OCI-LY7 (cell line): Measurements from ENCODE around the gene ABCD1. TPM values are rescaled to one million over a fixed set of nuclear protein-coding genes. Genes with fewer than 3 reads are reported as not detected.

Source experiments
- BruUV-seq: library from RNA; stranded (reverse); fragments of 400-500 nt; replicated peaks from 2 replicates; lab custom pipeline; 2021; lab: Mats Ljungman, UMichigan
- CTCF ChIA-PET: fragments of 300-600 bp; sonication (Branson Sonifier 250); formaldehyde crosslinking; loops from one replicate; lab custom pipeline; 2022; ENCODE audit warnings: antibody characterized with exemption; ENCODE audit not compliant: unreplicated experiment; lab: Charles Lee
- POLR2A ChIA-PET: fragments of 300-600 bp; sonication (Branson Sonifier 250); formaldehyde crosslinking; loops from one replicate; lab custom pipeline; 2022; ENCODE audit warnings: antibody characterized with exemption; lab: Charles Lee
- DNase-seq: peaks from one replicate; pipeline ENCODE4 v3.0.0-alpha.2; 2015; ENCODE audit warnings: low spot score
- H2AFZ ChIP-seq: fragments of 200-600 bp; sonication (generic), shearing (Covaris generic); 2 replicates; pipeline ENCODE4 v1.6.1; 2014; ENCODE audit warnings: mild to moderate bottlenecking, antibody characterized with exemption, low read length, moderate library complexity
- H3K27ac ChIP-seq: fragments of 200-600 bp; sonication (generic); 2 replicates; pipeline ENCODE4 v1.5.1; 2014; ENCODE audit warnings: mixed run types, low read depth, mild to moderate bottlenecking, moderate library complexity, low read length, inconsistent platforms; ENCODE audit not compliant: poor library complexity, severe bottlenecking
- H3K36me3 ChIP-seq: fragments of 200-600 bp; sonication (generic); 2 replicates; pipeline ENCODE4 v1.6.1; 2014; ENCODE audit warnings: mild to moderate bottlenecking, antibody characterized with exemption, low read length, moderate library complexity, mixed read lengths; ENCODE audit not compliant: insufficient read depth
- H3K4me1 ChIP-seq: fragments of 200-600 bp; sonication (generic); 2 replicates; pipeline ENCODE4 v1.5.1; 2014; ENCODE audit warnings: mild to moderate bottlenecking, low read length; ENCODE audit not compliant: insufficient read depth, poor library complexity, severe bottlenecking
- H3K4me2 ChIP-seq: fragments of 200-600 bp; sonication (generic); 2 replicates; pipeline ENCODE4 v1.6.1; 2014; ENCODE audit warnings: mild to moderate bottlenecking, low read length
- H3K4me3 ChIP-seq: fragments of 200-600 bp; sonication (generic); 2 replicates; pipeline ENCODE4 v1.5.1; 2014; ENCODE audit warnings: mild to moderate bottlenecking, low read depth, low read length; ENCODE audit not compliant: poor library complexity, severe bottlenecking
- H3K79me2 ChIP-seq: fragments of 200-600 bp; sonication (generic); 2 replicates; pipeline ENCODE4 v1.6.1; 2016; ENCODE audit warnings: low read depth, mild to moderate bottlenecking, low read length, moderate library complexity, mixed read lengths; ENCODE audit not compliant: insufficient read depth
- H3K9me2 ChIP-seq: fragments of 200-600 bp; sonication (generic); 2 replicates; pipeline ENCODE4 v1.6.1; 2016; ENCODE audit warnings: mild to moderate bottlenecking, low read length, mixed read lengths; ENCODE audit not compliant: insufficient read depth
- H3K9me3 ChIP-seq: fragments of 200-600 bp; sonication (generic); 2 replicates; pipeline ENCODE4 v1.6.1; 2014; ENCODE audit warnings: mild to moderate bottlenecking, mixed run types, low read length, mixed read lengths
- H4K20me1 ChIP-seq: fragments of 200-600 bp; sonication (generic); 2 replicates; pipeline ENCODE4 v1.6.1; 2014; ENCODE audit warnings: mild to moderate bottlenecking, antibody characterized with exemption, low read length, moderate library complexity, mixed read lengths; ENCODE audit not compliant: insufficient read depth
- CTCF ChIP-seq: fragments of 200-600 bp; sonication (generic); conservative IDR thresholded peaks from 2 replicates; pipeline ENCODE4 v1.5.1; 2014; ENCODE audit warnings: mild to moderate bottlenecking, antibody characterized with exemption, low read length, moderate library complexity, mixed read lengths
- EZH2phosphoT487 ChIP-seq: fragments of 200-600 bp; sonication (generic); IDR thresholded peaks from 2 replicates; pipeline ENCODE4 v1.6.1; 2018; ENCODE audit warnings: low read depth, borderline replicate concordance, mild to moderate bottlenecking, mixed run types, antibody characterized with exemption, low read length, moderate library complexity, mixed read lengths
- intact Hi-C: fragments of 100-400 bp; cut with micrococcal nuclease; formaldehyde crosslinking; loops from one replicate; pipeline ENCODE4 v1.10.0; 2022; ENCODE audit not compliant: unreplicated experiment
- total RNA-seq, 2 experiments: library from RNA; depleted of rRNA in 1 of 2; stranded (reverse); fragments of >200 nt in 1 of 2; shearing (Covaris generic) in 1 of 2; gene quantifications; 2 replicates each; pipeline ENCODE4 v1.2.3, GENCODE V29; 2014 to 2022

Gene ABCD1
- total RNA-seq, 2 experiments from 2014 or later = 6.9 to 8.8 TPM

- intact Hi-C loops = loop anchor here (5.0 kb wide), 1 partner anchor 174 kb away; no protein-coding TSS in a partner anchor
- H3K4me1 ChIP-seq = peaks cover 14% of the 10 kb centered on the region
- CTCF ChIA-PET = no interaction called here
- no peaks in the 10 kb centered on the region for H3K9me2 ChIP-seq
- H4K20me1 ChIP-seq = no peaks in the 10 kb centered on the region
- peak overlapping the region; percentile 100 for H3K4me3 ChIP-seq
- no peaks in the 10 kb centered on the region for H3K9me3 ChIP-seq
- no peak for DNase-seq
- H3K4me2 ChIP-seq = peak overlapping the region; percentile 97
- POLR2A ChIA-PET = interaction anchor here (0.7 kb wide), 1 partner anchor 110 kb away, joined by 3 read pairs; no protein-coding TSS in a partner anchor
- peak overlapping the region; percentile 75; the same call in 1 of the 2 replicates for H2AFZ ChIP-seq
- BruUV-seq = TSS peak; percentile 78
- H3K36me3 ChIP-seq = peaks cover 31% of the 10 kb centered on the region
- TF ChIP-seq CTCF (no peak), EZH2phosphoT487 (no peak)
- peaks cover 32% of the 10 kb centered on the region for H3K79me2 ChIP-seq
- H3K27ac ChIP-seq = peak overlapping the region; percentile 66
Measured at GRCh38 chrX:153793291-153793690, 68.6 kb downstream of the ABCD1 start.

Other genes with a start within 250 kb of the ABCD1 start
- gene BGN, start 229.9 kb upstream of the ABCD1 start, total RNA-seq (2014; rRNA removed; shearing (Covaris generic)) = not detected in 2 replicates
- gene BGN, start 229.9 kb upstream of the ABCD1 start, total RNA-seq (2022) = not detected in 2 replicates
- gene ATP2B3, start 207.2 kb upstream of the ABCD1 start, total RNA-seq (2014; rRNA removed; shearing (Covaris generic)) = not detected in 2 replicates
- not detected in 2 replicates for gene ATP2B3, start 207.2 kb upstream of the ABCD1 start, total RNA-seq (2022)
- gene CCNQ, start 125.7 kb upstream of the ABCD1 start, total RNA-seq (2014; rRNA removed; shearing (Covaris generic)) = 20.6 and 29.7 TPM in 2 replicates
- 12.0 and 13.9 TPM in 2 replicates for gene CCNQ, start 125.7 kb upstream of the ABCD1 start, total RNA-seq (2022)
- not detected in 2 replicates for gene DUSP9, start 77.7 kb upstream of the ABCD1 start, total RNA-seq (2014; rRNA removed; shearing (Covaris generic))
- not detected in 2 replicates for gene DUSP9, start 77.7 kb upstream of the ABCD1 start, total RNA-seq (2022)
- 0.19 and 1.1 TPM in 2 replicates for gene PNCK, start 51.0 kb upstream of the ABCD1 start, total RNA-seq (2014; rRNA removed; shearing (Covaris generic))
- not detected in 2 replicates for gene PNCK, start 51.0 kb upstream of the ABCD1 start, total RNA-seq (2022)
- not detected in 2 replicates for gene SLC6A8, start 36.9 kb upstream of the ABCD1 start, total RNA-seq (2014; rRNA removed; shearing (Covaris generic))
- not detected in 2 replicates for gene SLC6A8, start 36.9 kb upstream of the ABCD1 start, total RNA-seq (2022)
- 43.0 and 47.0 TPM in 2 replicates for gene BCAP31, start 469 bp upstream of the ABCD1 start, total RNA-seq (2014; rRNA removed; shearing (Covaris generic))
- gene BCAP31, start 469 bp upstream of the ABCD1 start, total RNA-seq (2022) = 69.3 and 72.0 TPM in 2 replicates
- not detected in 2 replicates for gene PLXNB3, start 39.4 kb downstream of the ABCD1 start, total RNA-seq (2014; rRNA removed; shearing (Covaris generic))
- not detected in 2 replicates for gene PLXNB3, start 39.4 kb downstream of the ABCD1 start, total RNA-seq (2022)
- not detected in 2 replicates for gene SRPK3, start 56.2 kb downstream of the ABCD1 start, total RNA-seq (2014; rRNA removed; shearing (Covaris generic))
- not detected in 2 replicates for gene SRPK3, start 56.2 kb downstream of the ABCD1 start, total RNA-seq (2022)
- gene IDH3G, start 69.5 kb downstream of the ABCD1 start, total RNA-seq (2014; rRNA removed; shearing (Covaris generic)) = 52.5 and 53.2 TPM in 2 replicates
- gene IDH3G, start 69.5 kb downstream of the ABCD1 start, total RNA-seq (2022) = 47.5 and 51.8 TPM in 2 replicates
- 121 and 165 TPM in 2 replicates for gene SSR4, start 69.8 kb downstream of the ABCD1 start, total RNA-seq (2014; rRNA removed; shearing (Covaris generic))
- gene SSR4, start 69.8 kb downstream of the ABCD1 start, total RNA-seq (2022) = 156 and 186 TPM in 2 replicates
- gene PDZD4, start 105.7 kb downstream of the ABCD1 start, total RNA-seq (2014; rRNA removed; shearing (Covaris generic)) = not detected in 2 replicates
- gene PDZD4, start 105.7 kb downstream of the ABCD1 start, total RNA-seq (2022) = not detected in 2 replicates
- gene L1CAM, start 161.3 kb downstream of the ABCD1 start, total RNA-seq (2014; rRNA removed; shearing (Covaris generic)) = not detected in 2 replicates
- not detected in 2 replicates for gene L1CAM, start 161.3 kb downstream of the ABCD1 start, total RNA-seq (2022)
- gene AVPR2, start 179.8 kb downstream of the ABCD1 start, total RNA-seq (2014; rRNA removed; shearing (Covaris generic)) = 0.09 TPM in 1 of 2 replicates, not detected in the other
- 0.46 TPM in 1 of 2 replicates, not detected in the other for gene AVPR2, start 179.8 kb downstream of the ABCD1 start, total RNA-seq (2022)
- gene ARHGAP4, start 201.4 kb downstream of the ABCD1 start, total RNA-seq (2014; rRNA removed; shearing (Covaris generic)) = 126 and 127 TPM in 2 replicates
- 119 and 128 TPM in 2 replicates for gene ARHGAP4, start 201.4 kb downstream of the ABCD1 start, total RNA-seq (2022)
- gene NAA10, start 210.2 kb downstream of the ABCD1 start, total RNA-seq (2014; rRNA removed; shearing (Covaris generic)) = 77.5 and 82.7 TPM in 2 replicates
- gene NAA10, start 210.2 kb downstream of the ABCD1 start, total RNA-seq (2022) = 90.5 and 105 TPM in 2 replicates
- 2.8 and 3.6 TPM in 2 replicates for gene RENBP, start 219.8 kb downstream of the ABCD1 start, total RNA-seq (2014; rRNA removed; shearing (Covaris generic))
- 6.2 and 6.8 TPM in 2 replicates for gene RENBP, start 219.8 kb downstream of the ABCD1 start, total RNA-seq (2022)
- gene HCFC1, start 247.0 kb downstream of the ABCD1 start, total RNA-seq (2014; rRNA removed; shearing (Covaris generic)) = 51.9 and 64.2 TPM in 2 replicates
- 134 TPM in 2 replicates for gene HCFC1, start 247.0 kb downstream of the ABCD1 start, total RNA-seq (2022)
- 0.85 and 1.4 TPM in 2 replicates for gene TMEM187, start 247.9 kb downstream of the ABCD1 start, total RNA-seq (2014; rRNA removed; shearing (Covaris generic))
- 3.2 and 4.5 TPM in 2 replicates for gene TMEM187, start 247.9 kb downstream of the ABCD1 start, total RNA-seq (2022)